Immature natural killer cell (primary cell): ENCODE results near the gene TRAM2. TPM values are rescaled to one million over a fixed set of nuclear protein-coding genes. Genes with fewer than 3 reads are reported as not detected.

Source experiments
- DNase-seq, 3 donors: peaks; one replicate each; pipeline ENCODE4 v3.0.0; 2022; ENCODE audit warnings: mixed read lengths in 1 of 3
- H3K27ac Mint-ChIP-seq, 6 donors: one replicate each; pipeline ENCODE4 v1.8.0; 2020; ENCODE audit warnings: mixed read lengths in 6 of 6, mild to moderate bottlenecking in 5 of 6, inconsistent platforms in 4 of 6, moderate library complexity in 3 of 6
- H3K27me3 Mint-ChIP-seq, 3 donors: one replicate each; pipeline ENCODE4 v1.8.0; 2020 to 2021; ENCODE audit warnings: low read depth in 3 of 3, mild to moderate bottlenecking in 3 of 3, mixed read lengths in 3 of 3, moderate library complexity in 3 of 3, inconsistent platforms in 1 of 3
- H3K36me3 Mint-ChIP-seq, 3 donors: one replicate each; pipeline ENCODE4 v1.8.0; 2020; ENCODE audit warnings: mixed read lengths in 3 of 3, inconsistent platforms in 2 of 3, mild to moderate bottlenecking in 2 of 3
- H3K4me1 Mint-ChIP-seq, 2 donors: one replicate each; pipeline ENCODE4 v1.8.0; 2020; ENCODE audit warnings: inconsistent platforms in 2 of 2, mild to moderate bottlenecking in 2 of 2, mixed read lengths in 2 of 2, moderate library complexity in 1 of 2
- H3K4me3 Mint-ChIP-seq, 5 donors: one replicate each; pipeline ENCODE4 v1.8.0; 2020; ENCODE audit warnings: mild to moderate bottlenecking in 5 of 5, mixed read lengths in 5 of 5, inconsistent platforms in 3 of 5, moderate library complexity in 3 of 5
- H3K9me3 Mint-ChIP-seq, 6 donors: one replicate each; pipeline ENCODE4 v1.8.0; 2020; ENCODE audit warnings: mild to moderate bottlenecking in 6 of 6, mixed read lengths in 6 of 6, inconsistent platforms in 4 of 6, moderate library complexity in 3 of 6
- polyA plus RNA-seq, 3 donors: library from polyadenylated mRNA; unstranded; fragments of 300-500 nt; fragmentation: Illumina TruSeq; gene quantifications; one replicate each; pipeline ENCODE4 v1.2.3, GENCODE V29; 2021

The TRAM2 gene
- polyA plus RNA-seq, 3 donors from 2014 or later, result 1.7 to 7.0 (median 4.4) TPM

GRCh38 chr6:52509281-52510212 lies 67.3 kb downstream of the TRAM2 start:
- Mint-ChIP-seq H3K36me3 (peaks cover 24 to 62% (median 40%) of the 10 kb centered on the region in 3 donors), H3K4me3 (no peak overlapping the region), H3K4me1 (peaks cover 7 to 11% of the 10 kb centered on the region in 2 donors), H3K9me3 (no peaks in the 10 kb centered on the region), H3K27ac (no peak overlapping the region), H3K27me3 (peaks cover 0 to 4% (median 0%) of the 10 kb centered on the region in 3 donors)
- no peak for DNase-seq

- Mint-ChIP-seq H3K27me3 (peaks cover 0 to 4% (median 0%) of the 10 kb centered on the region in 3 donors), H3K9me3 (no peaks in the 10 kb centered on the region), H3K4me1 (peaks cover 19% of the 10 kb centered on the region in 2 donors), H3K36me3 (peaks cover 22 to 52% (median 30%) of the 10 kb centered on the region in 3 donors), H3K4me3 (no peak overlapping the region), H3K27ac (no peak overlapping the region)
- no peak for DNase-seq
These were observed 68.6 kb downstream of the TRAM2 start for GRCh38 chr6:52508261-52508739.

- H3K9me3 Mint-ChIP-seq, result no peaks in the 10 kb centered on the region
- no peak overlapping the region for H3K27ac Mint-ChIP-seq
- peaks cover 0 to 4% (median 0%) of the 10 kb centered on the region in 3 donors for H3K27me3 Mint-ChIP-seq
- H3K4me1 Mint-ChIP-seq, result peaks cover 19 to 21% of the 10 kb centered on the region in 2 donors
- no peak overlapping the region for H3K4me3 Mint-ChIP-seq
- DNase-seq, result no peak
- H3K36me3 Mint-ChIP-seq, result peaks cover 24 to 48% (median 28%) of the 10 kb centered on the region in 3 donors
These were observed 69.2 kb downstream of the TRAM2 start for GRCh38 chr6:52507557-52508260.

GRCh38 chr6:52506476-52506875 lies 70.4 kb downstream of the TRAM2 start:
- Mint-ChIP-seq H3K9me3 (no peaks in the 10 kb centered on the region), H3K27ac (peak overlapping the region in 3 of 6 donors; percentile 30 to 48 (median 34)), H3K36me3 (peaks cover 20 to 38% (median 22%) of the 10 kb centered on the region in 3 donors), H3K27me3 (peaks cover 0 to 4% (median 0%) of the 10 kb centered on the region in 3 donors), H3K4me1 (peaks cover 19 to 24% of the 10 kb centered on the region in 2 donors), H3K4me3 (no peak overlapping the region)
- DNase-seq, result no peak

GRCh38 chr6:52505726-52506409 lies 71.0 kb downstream of the TRAM2 start:
- H3K4me3 Mint-ChIP-seq, result no peak overlapping the region
- H3K9me3 Mint-ChIP-seq, result no peaks in the 10 kb centered on the region
- peaks cover 19 to 24% of the 10 kb centered on the region in 2 donors for H3K4me1 Mint-ChIP-seq
- DNase-seq, result no peak
- H3K27ac Mint-ChIP-seq, result peak overlapping the region in 3 of 6 donors; percentile 8 to 34 (median 30)
- H3K36me3 Mint-ChIP-seq, result peaks cover 20 to 37% (median 22%) of the 10 kb centered on the region in 3 donors
- peaks cover 0 to 4% (median 0%) of the 10 kb centered on the region in 3 donors for H3K27me3 Mint-ChIP-seq

GRCh38 chr6:52504782-52505136 lies 72.1 kb downstream of the TRAM2 start:
- no peak for DNase-seq
- Mint-ChIP-seq H3K36me3 (peaks cover 18 to 30% (median 20%) of the 10 kb centered on the region in 3 donors), H3K4me1 (peaks cover 19 to 24% of the 10 kb centered on the region in 2 donors), H3K9me3 (no peaks in the 10 kb centered on the region), H3K4me3 (peak overlapping the region in 1 of 5 donors; percentile 58), H3K27ac (peak overlapping the region in 3 of 6 donors; percentile 36 to 80 (median 36)), H3K27me3 (peaks cover 0 to 2% (median 0%) of the 10 kb centered on the region in 3 donors)

- peaks cover 0 to 2% (median 0%) of the 10 kb centered on the region in 3 donors for H3K27me3 Mint-ChIP-seq
- peak overlapping the region in 3 of 5 donors; percentile 7 to 62 (median 28) for H3K4me3 Mint-ChIP-seq
- peaks cover 19 to 24% of the 10 kb centered on the region in 2 donors for H3K4me1 Mint-ChIP-seq
- H3K27ac Mint-ChIP-seq, result peak overlapping the region in 4 of 6 donors; percentile 28 to 37 (median 32)
- peak in 2 of 3 donors; percentile 11 to 16 for DNase-seq
- H3K36me3 Mint-ChIP-seq, result peaks cover 18 to 30% (median 20%) of the 10 kb centered on the region in 3 donors
- H3K9me3 Mint-ChIP-seq, result no peaks in the 10 kb centered on the region
These were observed 72.7 kb downstream of the TRAM2 start for GRCh38 chr6:52503851-52504781.

GRCh38 chr6:52503323-52503747 lies 73.5 kb downstream of the TRAM2 start:
- H3K27me3 Mint-ChIP-seq, result peaks cover 0 to 2% (median 0%) of the 10 kb centered on the region in 3 donors
- peaks cover 19 to 29% of the 10 kb centered on the region in 2 donors for H3K4me1 Mint-ChIP-seq

GRCh38 chr6:52502306-52503029 lies 74.4 kb downstream of the TRAM2 start:
- Mint-ChIP-seq H3K4me3 (peak overlapping the region in 1 of 5 donors; percentile 69), H3K36me3 (peaks cover 4 to 14% (median 11%) of the 10 kb centered on the region in 3 donors), H3K9me3 (no peaks in the 10 kb centered on the region), H3K27ac (peak overlapping the region in 2 of 6 donors; percentile 8 to 28), H3K27me3 (peaks cover 0 to 2% (median 0%) of the 10 kb centered on the region in 3 donors), H3K4me1 (peaks cover 19 to 31% of the 10 kb centered on the region in 2 donors)
- DNase-seq, result no peak

More at GRCh38 chr6:52503323-52503747, 73.5 kb downstream of the TRAM2 start:
- no peak for DNase-seq
- H3K27ac Mint-ChIP-seq, result peak overlapping the region in 1 of 6 donors; percentile 28
- H3K36me3 Mint-ChIP-seq, result peaks cover 13 to 23% (median 14%) of the 10 kb centered on the region in 3 donors
- no peaks in the 10 kb centered on the region for H3K9me3 Mint-ChIP-seq
- H3K4me3 Mint-ChIP-seq, result peak overlapping the region in 1 of 5 donors; percentile 62

GRCh38 chr6:52500238-52501129 lies 76.4 kb downstream of the TRAM2 start:
- Mint-ChIP-seq H3K36me3 (peaks cover 4 to 6% (median 4%) of the 10 kb centered on the region in 3 donors), H3K27me3 (no peaks in the 10 kb centered on the region), H3K4me3 (no peak overlapping the region), H3K27ac (no peak overlapping the region), H3K4me1 (peaks cover 19 to 31% of the 10 kb centered on the region in 2 donors), H3K9me3 (no peaks in the 10 kb centered on the region)
- DNase-seq, result no peak

GRCh38 chr6:52499681-52500236 lies 77.1 kb downstream of the TRAM2 start:
- peaks cover 7 to 11% (median 9%) of the 10 kb centered on the region in 3 donors for H3K36me3 Mint-ChIP-seq
- no peaks in the 10 kb centered on the region for H3K27me3 Mint-ChIP-seq
- H3K4me1 Mint-ChIP-seq, result peaks cover 13 to 26% of the 10 kb centered on the region in 2 donors
- no peak overlapping the region for H3K27ac Mint-ChIP-seq
- H3K9me3 Mint-ChIP-seq, result no peaks in the 10 kb centered on the region
- H3K4me3 Mint-ChIP-seq, result no peak overlapping the region
- no peak for DNase-seq
